ENCODE data around the gene ATG7.

DNA sequence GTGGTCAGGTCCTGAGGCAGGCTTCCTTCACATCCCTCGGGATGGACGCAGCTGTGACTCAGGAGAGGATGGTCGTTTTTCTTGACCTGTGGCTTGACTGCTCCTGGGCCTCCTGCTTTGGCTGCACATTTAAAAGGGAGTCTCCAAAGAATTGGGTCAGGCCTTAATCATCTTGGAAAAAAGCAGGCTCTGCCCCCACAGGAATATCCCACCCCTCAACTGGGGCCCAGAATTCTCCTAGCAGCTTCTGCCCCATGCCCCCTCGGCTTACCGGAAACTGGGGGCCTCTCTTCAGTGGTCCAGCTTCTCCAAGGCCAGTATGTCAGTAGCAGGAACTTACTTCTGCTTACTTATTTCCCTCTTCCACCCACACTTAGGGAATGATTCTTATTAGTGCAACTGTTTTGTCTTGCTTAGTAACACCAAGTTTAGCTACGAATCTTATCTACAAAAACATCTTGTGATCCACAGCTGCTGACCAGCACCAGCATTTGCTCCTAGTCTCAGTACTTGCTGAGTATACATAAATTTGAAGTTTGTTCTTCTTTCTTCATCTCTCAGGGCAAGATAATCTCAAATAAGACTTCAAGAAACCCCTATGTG, 35.7 kb downstream of the ATG7 start:
- TF ChIP-seq, protein P1, sequence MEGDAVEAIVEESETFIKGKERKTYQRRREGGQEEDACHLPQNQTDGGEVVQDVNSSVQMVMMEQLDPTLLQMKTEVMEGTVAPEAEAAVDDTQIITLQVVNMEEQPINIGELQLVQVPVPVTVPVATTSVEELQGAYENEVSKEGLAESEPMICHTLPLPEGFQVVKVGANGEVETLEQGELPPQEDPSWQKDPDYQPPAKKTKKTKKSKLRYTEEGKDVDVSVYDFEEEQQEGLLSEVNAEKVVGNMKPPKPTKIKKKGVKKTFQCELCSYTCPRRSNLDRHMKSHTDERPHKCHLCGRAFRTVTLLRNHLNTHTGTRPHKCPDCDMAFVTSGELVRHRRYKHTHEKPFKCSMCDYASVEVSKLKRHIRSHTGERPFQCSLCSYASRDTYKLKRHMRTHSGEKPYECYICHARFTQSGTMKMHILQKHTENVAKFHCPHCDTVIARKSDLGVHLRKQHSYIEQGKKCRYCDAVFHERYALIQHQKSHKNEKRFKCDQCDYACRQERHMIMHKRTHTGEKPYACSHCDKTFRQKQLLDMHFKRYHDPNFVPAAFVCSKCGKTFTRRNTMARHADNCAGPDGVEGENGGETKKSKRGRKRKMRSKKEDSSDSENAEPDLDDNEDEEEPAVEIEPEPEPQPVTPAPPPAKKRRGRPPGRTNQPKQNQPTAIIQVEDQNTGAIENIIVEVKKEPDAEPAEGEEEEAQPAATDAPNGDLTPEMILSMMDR (IDR thresholded peaks at IDR 0.05) = no peak
- no peak for TF ChIP-seq SIN3A (IDR thresholded peaks at IDR 0.05; ENCODE audit: borderline replicate concordance, insufficient read depth, low read depth, low read length)
